NCI-H510A treated with DMSO at 0.1 percent for 48 hours (cell line): ENCODE data around the gene IRF2BPL.

Experiments
- DNase-seq: peaks from one replicate; lab custom pipeline; 2025; lab: John Stamatoyannopoulos, UW

Gene IRF2BPL

GRCh38 chr14:76986231-76986565, 42.3 kb downstream of the IRF2BPL start:
- no peak for DNase-seq

- no peak for DNase-seq
Measured at GRCh38 chr14:76985540-76986230, 42.8 kb downstream of the IRF2BPL start.

GRCh38 chr14:76984787-76985375, 43.6 kb downstream of the IRF2BPL start:
- no peak for DNase-seq

GRCh38 chr14:76984297-76984696, 44.2 kb downstream of the IRF2BPL start:
- no peak for DNase-seq

- no peak for DNase-seq
Measured at GRCh38 chr14:76981670-76982069, 46.8 kb downstream of the IRF2BPL start.

- DNase-seq: peak; percentile 13
Measured at GRCh38 chr14:76977793-76978720, 50.5 kb downstream of the IRF2BPL start.

- DNase-seq: no peak
Measured at GRCh38 chr14:76976240-76977005, 52.1 kb downstream of the IRF2BPL start.

GRCh38 chr14:76975812-76976211, 52.7 kb downstream of the IRF2BPL start:
- DNase-seq: no peak

- DNase-seq: no peak
Measured at GRCh38 chr14:76975051-76975450, 53.5 kb downstream of the IRF2BPL start.
